T-helper 9 cell (primary cell): ENCODE measurements around the gene SIX5.

Source experiments
- DNase-seq: peaks from one replicate; pipeline ENCODE4 v3.0.0-alpha.2; 2020

SIX5 gene

DNA sequence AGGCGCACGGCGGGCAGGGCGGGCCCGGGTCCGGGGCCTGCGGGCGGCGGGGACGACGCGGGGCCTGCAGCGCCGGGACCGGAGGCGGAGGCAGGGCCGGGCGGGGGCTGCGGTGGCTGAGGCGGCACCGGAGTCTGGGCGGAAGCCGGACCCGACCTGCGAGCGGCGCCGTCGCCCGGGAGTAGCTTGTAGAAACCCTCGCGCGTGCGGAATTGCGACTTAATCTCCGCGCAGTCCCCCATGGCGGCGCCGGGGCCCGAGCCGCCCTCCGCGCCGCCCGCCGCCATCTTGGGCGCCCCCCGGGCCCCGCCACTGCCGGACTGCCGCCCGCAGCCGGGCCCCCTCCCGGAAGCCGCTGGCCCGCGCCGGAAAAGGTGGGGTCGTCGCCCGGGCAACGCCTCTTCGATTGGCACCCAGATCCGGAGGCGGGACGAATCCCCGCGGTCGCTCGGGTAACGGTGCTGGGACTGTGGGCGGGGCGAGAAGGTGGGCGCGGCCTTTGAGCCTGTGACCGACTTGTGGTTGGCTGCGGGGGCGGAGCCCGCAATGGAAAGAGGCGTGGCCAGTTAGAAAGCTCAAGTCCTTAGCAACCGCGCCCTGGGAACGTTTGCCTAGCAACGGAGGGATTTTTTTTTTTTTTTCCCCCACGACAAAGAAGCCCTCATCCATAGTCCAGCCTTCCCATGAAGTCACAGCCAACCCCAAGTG is 23.6 kb upstream of the SIX5 start, which contains the start of gene DMWD:
DMWD (minus strand) TSS at position 376 of the 708 bp plus-strand sequence; CDS start at position 287, 89 bp downstream.
- peak; percentile 99 for DNase-seq

DNA sequence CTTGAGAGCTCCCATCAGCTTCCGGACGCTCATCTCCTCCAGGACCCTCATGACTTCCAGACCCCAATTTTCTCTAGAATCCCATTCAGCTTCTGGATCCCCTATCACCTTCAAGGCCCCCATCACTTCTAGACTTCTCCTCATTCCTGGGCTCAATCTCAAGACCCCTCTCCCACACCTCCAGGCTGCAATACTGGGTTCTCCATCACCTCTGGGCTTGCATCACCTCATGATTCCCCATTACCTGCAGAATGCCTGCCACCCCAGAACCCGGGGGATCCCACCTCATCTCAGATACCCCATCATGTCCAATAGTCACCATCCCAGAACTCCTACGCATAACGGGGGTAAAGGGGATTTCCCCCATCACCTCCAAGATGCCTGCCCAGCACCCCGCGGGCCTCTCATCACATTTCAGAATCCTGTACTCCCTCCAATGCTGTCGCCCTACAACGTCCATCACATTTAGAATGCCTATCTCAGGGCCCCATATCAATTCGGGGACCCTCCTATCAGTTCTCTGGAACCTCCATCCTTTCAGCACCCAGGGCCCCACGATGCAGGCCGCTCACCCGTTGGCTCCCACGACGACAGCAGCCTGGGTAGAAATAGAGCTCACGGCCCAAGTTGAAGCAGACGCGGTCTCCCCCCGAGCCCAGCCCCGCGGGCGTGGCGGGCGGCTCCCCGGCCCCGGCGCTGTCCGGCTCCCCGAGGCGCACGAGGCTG is 22.9 kb upstream of the SIX5 start:
- no peak for DNase-seq

GRCh38 chr19:45790942-45791341 is 21.9 kb upstream of the SIX5 start:
- no peak for DNase-seq

DNA sequence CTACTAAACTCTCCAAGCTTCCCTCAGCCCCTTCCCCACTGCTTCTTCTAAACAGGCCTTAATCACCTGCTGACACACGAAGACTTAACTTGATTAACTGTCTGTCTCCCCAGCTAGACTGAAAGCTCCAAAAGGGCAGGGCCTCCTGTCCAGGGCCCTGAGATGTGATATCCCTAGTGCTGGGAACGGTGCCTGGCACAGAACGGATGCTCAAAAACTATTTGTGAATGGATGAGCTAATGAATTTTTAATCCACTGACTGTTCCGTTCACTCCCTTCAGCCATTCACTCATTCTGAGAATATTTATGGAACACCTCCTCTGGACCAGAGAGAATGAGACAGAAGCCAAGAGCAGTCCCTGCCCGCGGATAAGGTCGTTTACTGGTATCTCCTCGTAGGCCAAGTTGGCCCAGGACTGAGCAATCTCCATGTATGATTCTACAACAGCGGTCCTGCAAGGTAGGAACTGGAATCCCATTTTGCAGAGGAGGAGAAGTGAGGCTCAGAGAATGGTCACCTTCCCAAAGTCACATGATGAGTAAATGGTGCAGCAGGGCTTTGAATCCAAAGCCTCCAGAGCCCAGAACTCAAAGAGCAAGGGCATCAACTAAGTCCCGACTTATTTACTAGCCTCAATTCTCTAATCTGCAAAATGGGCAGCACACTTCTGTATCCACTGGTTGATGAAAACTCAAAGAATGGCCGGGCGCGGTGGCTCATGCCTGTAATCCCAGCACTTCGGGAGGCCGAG is 20.2 kb upstream of the SIX5 start:
- DNase-seq = no peak

DNA sequence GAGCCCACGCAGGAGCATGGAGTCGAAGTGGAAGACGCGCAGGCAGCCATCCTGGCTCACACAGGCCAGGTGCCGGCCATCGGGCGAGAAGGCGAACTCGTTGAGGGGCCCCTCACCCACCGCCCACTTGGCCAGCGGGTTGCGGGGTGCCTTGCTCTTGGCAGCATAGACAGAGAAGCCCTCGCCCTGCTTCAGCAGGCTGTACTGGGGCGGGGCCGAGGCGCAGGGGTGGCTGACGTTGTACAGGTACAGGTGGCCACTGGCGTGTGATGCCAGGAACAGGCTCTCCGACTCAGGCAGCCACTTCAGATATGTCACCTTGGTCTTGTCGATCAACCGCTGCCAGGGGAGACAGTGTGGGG is 17.5 kb upstream of the SIX5 start:
- no peak for DNase-seq

DNA sequence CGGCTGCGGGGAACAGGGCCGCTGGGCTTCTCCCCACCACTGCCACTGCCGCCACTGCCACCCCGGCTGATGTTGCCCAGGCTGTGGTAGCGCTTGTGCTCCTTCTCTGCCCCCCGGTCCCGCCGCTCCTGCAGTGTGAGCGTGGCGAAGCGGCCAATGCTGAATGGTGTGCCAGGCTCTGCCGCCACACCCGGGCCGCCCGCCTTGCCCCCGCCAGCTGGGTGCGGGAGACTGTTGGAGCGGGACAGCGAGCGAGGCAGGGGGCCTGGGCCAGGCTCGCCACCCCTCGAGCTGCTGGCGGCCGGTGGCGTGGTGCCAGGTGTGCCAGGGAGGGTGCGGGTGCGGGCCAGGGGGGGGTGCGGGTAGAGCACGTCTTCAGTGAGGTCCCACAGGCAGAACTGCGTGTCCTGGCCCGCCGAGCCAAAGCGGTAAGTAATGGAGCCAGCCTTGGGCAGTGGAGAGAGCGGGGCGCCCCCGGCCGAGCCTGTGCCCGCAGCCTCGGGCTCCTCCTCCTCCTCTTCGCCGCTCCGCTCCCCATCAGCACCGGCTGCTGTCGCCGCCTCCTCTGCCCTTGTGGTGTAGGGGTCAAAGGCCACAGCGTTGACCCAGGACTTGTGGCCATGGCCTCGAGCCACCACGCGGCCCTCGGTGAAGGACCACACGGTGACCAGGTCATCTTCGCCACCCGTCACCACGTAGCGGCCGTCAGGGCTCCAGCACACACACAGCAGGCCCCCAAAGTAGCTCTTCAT is 16.9 kb upstream of the SIX5 start:
- DNase-seq = no peak

GRCh38 chr19:45785097-45785496 is 16.0 kb upstream of the SIX5 start:
- no peak for DNase-seq

- DNase-seq = no peak
Observed at GRCh38 chr19:45784096-45784495, 15.0 kb upstream of the SIX5 start.

GRCh38 chr19:45782820-45783785 is 14.1 kb upstream of the SIX5 start:
- no peak for DNase-seq

GRCh38 chr19:45782162-45782691 is 13.2 kb upstream of the SIX5 start, which contains the start of gene DMPK:
TSS of gene DMPK (minus strand) at chr19:45782490. CDS start at chr19:45782352, 138 bp downstream.
- no peak for DNase-seq

GRCh38 chr19:45781214-45782161 is 12.4 kb upstream of the SIX5 start:
- no peak for DNase-seq

- DNase-seq = no peak
Observed at GRCh38 chr19:45780448-45781213, 11.6 kb upstream of the SIX5 start.

DNA sequence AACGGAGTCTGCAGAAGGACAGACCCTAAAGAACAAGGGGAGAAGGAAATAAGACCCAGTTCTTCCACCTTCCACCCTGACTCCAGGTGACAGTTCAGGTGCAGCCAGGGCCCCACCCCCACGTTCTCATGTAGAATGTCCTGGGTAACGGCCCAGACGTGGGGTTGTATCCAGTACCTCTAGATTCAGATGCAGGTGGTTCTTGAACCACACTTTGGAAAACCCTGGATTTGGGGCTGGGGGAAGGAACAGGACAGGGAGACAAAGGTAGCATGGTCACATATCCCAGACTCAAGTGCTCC is 11.0 kb upstream of the SIX5 start:
- DNase-seq = no peak

- DNase-seq = peak; percentile 72
Observed at GRCh38 chr19:45779231-45780145, 10.4 kb upstream of the SIX5 start.

DNA sequence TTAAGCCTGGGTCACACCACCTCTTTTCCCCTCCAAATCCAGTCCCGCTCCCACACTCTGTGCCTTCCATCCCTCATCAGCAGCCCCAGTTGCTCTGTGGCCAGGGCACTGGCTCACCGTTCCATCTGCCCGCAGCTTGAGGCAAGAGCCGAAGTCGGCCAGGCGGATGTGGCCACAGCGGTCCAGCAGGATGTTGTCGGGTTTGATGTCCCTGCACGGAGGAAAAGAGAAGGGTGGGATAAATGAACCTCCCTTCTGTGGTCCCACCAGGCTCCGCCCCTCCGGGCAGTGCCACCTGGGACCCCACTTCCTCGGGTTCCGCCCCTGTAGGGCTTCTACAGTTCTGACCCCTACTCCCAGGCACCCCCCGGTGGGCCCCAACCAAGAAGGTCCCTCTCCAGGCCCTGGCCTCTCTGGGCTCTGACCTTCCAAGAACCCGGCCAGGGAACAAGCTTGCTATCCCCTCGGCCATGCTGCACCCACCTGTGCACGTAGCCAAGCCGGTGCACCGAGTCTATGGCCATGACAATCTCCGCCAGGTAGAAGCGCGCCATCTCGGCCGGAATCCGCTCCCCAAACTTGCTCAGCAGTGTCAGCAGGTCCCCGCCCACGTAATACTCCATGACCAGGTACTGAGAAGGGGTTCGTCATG is 9.1 kb upstream of the SIX5 start:
- no peak for DNase-seq

DNA sequence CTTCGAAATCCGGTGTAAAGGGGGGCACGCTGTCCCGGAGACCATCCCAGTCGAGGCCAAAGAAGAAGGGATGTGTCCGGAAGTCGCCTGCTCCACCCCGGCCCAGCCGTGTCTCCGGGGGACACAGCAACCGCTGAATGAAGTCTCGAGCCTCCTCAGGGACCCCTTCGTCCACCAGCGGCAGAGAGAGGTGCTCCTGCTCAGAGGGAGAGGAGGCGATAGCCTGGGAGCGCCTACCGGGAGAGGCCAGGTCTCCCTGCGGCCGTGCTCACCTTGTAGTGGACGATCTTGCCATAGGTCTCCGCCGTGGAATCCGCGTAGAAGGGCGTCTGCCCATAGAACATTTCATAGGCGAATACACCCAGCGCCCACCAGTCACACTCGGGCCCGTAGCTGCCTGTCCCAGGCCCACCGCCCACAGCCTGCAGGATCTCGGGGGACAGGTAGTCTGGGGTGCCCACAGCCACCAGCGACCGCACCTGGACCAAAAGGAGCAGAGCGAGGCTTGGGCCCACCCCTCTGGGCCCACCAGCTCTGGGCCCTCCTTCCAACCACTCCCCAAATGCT is 8.4 kb upstream of the SIX5 start:
- DNase-seq = no peak

GRCh38 chr19:45774765-45775164 is 5.7 kb upstream of the SIX5 start:
- DNase-seq = no peak

DNA sequence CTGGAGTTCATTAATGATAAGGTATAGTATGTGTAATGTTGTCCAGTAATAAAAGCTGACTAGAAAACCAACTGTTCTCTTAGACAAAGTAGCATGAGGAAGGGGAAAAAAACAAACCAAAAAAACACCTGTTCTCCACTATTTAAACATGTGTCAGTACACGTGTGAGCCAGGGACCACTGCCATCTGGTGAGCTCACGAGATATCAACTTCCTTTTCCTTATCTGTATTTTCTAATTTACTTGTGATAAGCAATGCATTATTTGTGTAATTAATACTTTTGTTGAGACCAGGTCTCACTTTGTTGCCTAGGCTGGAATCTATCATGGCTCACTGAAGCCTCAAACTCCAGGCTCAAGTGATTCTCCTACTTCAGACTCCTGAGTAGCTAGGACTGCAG is 4.3 kb upstream of the SIX5 start:
- DNase-seq = no peak
